Panc1 (cell line): ENCODE measurements around the gene RWDD2A. TPM values are rescaled to one million over a fixed set of nuclear protein-coding genes. Genes with fewer than 3 reads are reported as not detected.

Experiments used
- ATAC-seq: fragments of 200-7000 bp; cut with Tn5 transposase; 2 replicates; pipeline ENCODE4 v1.9.1; 2020; ENCODE audit warnings: mild to moderate bottlenecking, moderate library complexity
- BruUV-seq: library from RNA; stranded (reverse); fragments of 400-500 nt; replicated peaks from 2 replicates; lab custom pipeline; 2021; lab: Mats Ljungman, UMichigan
- CTCF ChIA-PET: fragments of 300-600 bp; sonication (Branson Sonifier 250); formaldehyde crosslinking; loops from one replicate; lab custom pipeline; 2022; ENCODE audit warnings: antibody characterized with exemption; lab: Charles Lee
- POLR2A ChIA-PET: fragments of 300-600 bp; sonication (Branson Sonifier 250); formaldehyde crosslinking; loops from one replicate; lab custom pipeline; 2022; ENCODE audit warnings: antibody characterized with exemption; lab: Charles Lee
- DNase-seq: peaks from one replicate; pipeline ENCODE4 v3.0.0-alpha.2; 2010; ENCODE audit warnings: low read depth, low spot score
- H3K27ac ChIP-seq: 2 replicates; pipeline ENCODE4 v1.5.1; 2011; ENCODE audit warnings: mild to moderate bottlenecking, low read length, inconsistent platforms
- H3K27me3 ChIP-seq: fragments of 200-500 bp; sonication (Bioruptor generic); 2 replicates; pipeline ENCODE4 v1.6.0; 2014; ENCODE audit warnings: low read length, inconsistent platforms; ENCODE audit not compliant: control insufficient read depth, insufficient read depth
- H3K36me3 ChIP-seq: fragments of 200-500 bp; sonication (Bioruptor generic); 2 replicates; pipeline ENCODE4 v1.5.1; 2014; ENCODE audit warnings: inconsistent platforms, mild to moderate bottlenecking, low read length, moderate library complexity; ENCODE audit not compliant: control insufficient read depth, insufficient read depth
- H3K4me1 ChIP-seq: 2 replicates; pipeline ENCODE4 v1.5.1; 2011; ENCODE audit warnings: inconsistent platforms, mild to moderate bottlenecking, low read length, moderate library complexity; ENCODE audit not compliant: control insufficient read depth, insufficient read depth
- H3K4me3 ChIP-seq, 2 experiments: 2 replicates each; pipeline ENCODE4 v1.5.1; 2011 to 2012; ENCODE audit warnings: low read depth in 2 of 2, low read length in 2 of 2, mild to moderate bottlenecking in 2 of 2, inconsistent platforms in 1 of 2, moderate library complexity in 1 of 2
- H3K9me3 ChIP-seq: fragments of 200-500 bp; sonication (Bioruptor generic); 2 replicates; pipeline ENCODE4 v1.5.1; 2014; ENCODE audit warnings: low read depth, mild to moderate bottlenecking, inconsistent platforms, low read length, moderate library complexity; ENCODE audit not compliant: control insufficient read depth, insufficient read depth
- CTCF ChIP-seq: fragments of 450-650 bp; IDR thresholded peaks from 2 replicates; pipeline ENCODE4 v1.5.1; 2017; ENCODE audit warnings: mild to moderate bottlenecking
- POLR2AphosphoS5 ChIP-seq: IDR thresholded peaks from 2 replicates; pipeline ENCODE4 v1.6.1; 2012; ENCODE audit warnings: mild to moderate bottlenecking, low read depth, low read length, moderate library complexity
- REST ChIP-seq, 2 experiments: IDR thresholded peaks; 2 replicates each; pipeline ENCODE4 v1.6.1; 2011 to 2012; ENCODE audit warnings: low read depth in 2 of 2, control low read depth in 1 of 2, low read length in 1 of 2, mild to moderate bottlenecking in 1 of 2, moderate library complexity in 1 of 2; ENCODE audit not compliant: insufficient read depth in 1 of 2
- SIN3A ChIP-seq: IDR thresholded peaks from 2 replicates; pipeline ENCODE4 v1.6.1; 2012; ENCODE audit warnings: low read depth, mild to moderate bottlenecking, low read length, moderate library complexity, borderline replicate concordance; ENCODE audit not compliant: insufficient read depth
- TCF7L2 ChIP-seq: IDR thresholded peaks from 2 replicates; pipeline ENCODE4 v1.6.1; 2011; ENCODE audit warnings: mild to moderate bottlenecking, low read depth, low read length, inconsistent platforms
- in situ Hi-C: cut with HindIII; loops from 2 replicates; pipeline ENCODE4 v1.10.0; 2016; ENCODE audit warnings: low sequenced_read_pairs, low pct_unique_long_range_greater_than_20kb
- intact Hi-C: fragments of 100-400 bp; cut with micrococcal nuclease; formaldehyde crosslinking; loops from one replicate; pipeline ENCODE4 v1.10.0; 2022; ENCODE audit not compliant: unreplicated experiment
- total RNA-seq: library from RNA; stranded (reverse); gene quantifications from one replicate; pipeline ENCODE4 v1.2.1, GENCODE V29; 2021; ENCODE audit not compliant: unreplicated experiment

The RWDD2A gene
- total RNA-seq, 1 experiment from 2014 or later, result 3.4 TPM

DNA sequence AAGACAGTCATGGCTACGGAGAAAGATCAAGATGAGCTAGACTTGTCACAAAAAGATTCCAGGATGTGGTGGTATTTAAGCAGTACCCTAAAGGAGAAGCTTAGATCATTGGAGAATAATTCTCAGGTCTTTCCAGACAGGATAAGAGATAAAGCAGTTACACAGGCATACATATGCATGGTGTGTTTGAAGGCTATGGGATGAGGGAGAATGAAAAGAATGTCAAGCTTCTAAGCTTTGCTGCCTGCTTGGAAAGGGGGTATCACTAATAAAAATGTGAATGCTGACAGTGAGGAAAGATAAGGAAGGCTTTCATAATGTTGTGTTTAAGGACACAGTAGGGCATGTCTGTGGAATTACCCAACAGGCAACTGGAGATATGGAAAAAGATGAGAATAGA is 28.1 kb downstream of the RWDD2A start:
- no peaks in the 10 kb centered on the region for H3K9me3 ChIP-seq
- TF ChIP-seq SIN3A (no peak), POLR2AphosphoS5 (no peak), TCF7L2 (no peak), REST (IDR thresholded peaks at IDR 0.05; ENCODE audit: insufficient read depth in 1 of 2, low read depth in 2 of 2, low read length in 1 of 2) (no peak), CTCF (no peak)
- intact Hi-C loops, result no loop called here
- in situ Hi-C loops, result no loop called here
- no peak overlapping the region for H3K27ac ChIP-seq
- no peaks in the 10 kb centered on the region for H3K4me1 ChIP-seq
- ATAC-seq, result no peak
- BruUV-seq, result no TSS peak
- no peak for DNase-seq
- no peak overlapping the region for H3K4me3 ChIP-seq
- ChIA-PET POLR2A (interaction anchor here (0.7 kb wide), 1 partner anchor 210 kb away, joined by 3 read pairs; the partner anchor contains the start of gene ME1), CTCF (interaction anchor here (0.7 kb wide), 1 partner anchor 368 kb away, joined by 4 read pairs; no protein-coding TSS in a partner anchor)
- no peaks in the 10 kb centered on the region for H3K36me3 ChIP-seq
- no peaks in the 10 kb centered on the region for H3K27me3 ChIP-seq

- DNase-seq, result no peak
- TF ChIP-seq POLR2AphosphoS5 (no peak), CTCF (peak; percentile 67; the same call in 1 of the 2 replicates)
- no peak overlapping the region for H3K4me3 ChIP-seq
- H3K9me3 ChIP-seq, result no peaks in the 10 kb centered on the region
- CTCF ChIA-PET, result interaction anchor here (0.5 to 1.8 kb wide), 4 partner anchors 288 to 367 kb away, joined by 3 to 4 read pairs (median 4); no protein-coding TSS in a partner anchor
- BruUV-seq, result no TSS peak
- intact Hi-C loops, result loop anchor here (1.0 to 2.0 kb wide), 2 partner anchors 197 to 289 kb away; no protein-coding TSS in a partner anchor
- ATAC-seq, result no peak
- no peaks in the 10 kb centered on the region for H3K27me3 ChIP-seq
- POLR2A ChIA-PET, result no interaction called here
- H3K36me3 ChIP-seq, result no peaks in the 10 kb centered on the region
- in situ Hi-C loops, result no loop called here
- no peaks in the 10 kb centered on the region for H3K4me1 ChIP-seq
- no peak overlapping the region for H3K27ac ChIP-seq
These were observed 28.8 kb downstream of the RWDD2A start for GRCh38 chr6:83221889-83222479.
